PC-9 (cell line): ENCODE measurements around the gene MKI67. TPM values are rescaled to one million over a fixed set of nuclear protein-coding genes. Genes with fewer than 3 reads are reported as not detected.

ENCODE experiments used
- BruUV-seq: library from RNA; stranded (reverse); fragments of 400-500 nt; replicated peaks from 2 replicates; lab custom pipeline; 2021; lab: Mats Ljungman, UMichigan
- CTCF ChIA-PET: fragments of 300-600 bp; sonication (Branson Sonifier 250); formaldehyde crosslinking; loops from one replicate; lab custom pipeline; 2022; ENCODE audit warnings: antibody characterized with exemption; lab: Charles Lee
- POLR2A ChIA-PET: fragments of 300-600 bp; sonication (Branson Sonifier 250); formaldehyde crosslinking; loops from one replicate; lab custom pipeline; 2022; ENCODE audit warnings: antibody characterized with exemption; ENCODE audit not compliant: unreplicated experiment; lab: Charles Lee
- DNase-seq, 2 experiments: peaks; one replicate each; pipeline versions ENCODE4 v3.0.0 to v3.0.0-alpha.2; 2015 to 2022; ENCODE audit warnings: mixed read lengths in 1 of 2
- H2AFZ ChIP-seq: fragments of 200-600 bp; sonication (generic); 2 replicates; pipeline ENCODE4 v1.8.1; 2017; ENCODE audit warnings: antibody characterized with exemption
- H3F3A ChIP-seq: fragments of 200-600 bp; sonication (generic); 2 replicates; pipeline ENCODE4 v1.8.1; 2017; ENCODE audit warnings: antibody characterized with exemption, mild to moderate bottlenecking, low read depth; ENCODE audit not compliant: insufficient read depth
- H3K27ac ChIP-seq: fragments of 200-600 bp; sonication (generic); 2 replicates; pipeline ENCODE4 v1.6.1; 2016; ENCODE audit warnings: mixed run types
- H3K27me3 ChIP-seq: fragments of 200-600 bp; sonication (generic); 2 replicates; pipeline ENCODE4 v1.6.1; 2016; ENCODE audit warnings: low read depth, mixed run types; ENCODE audit not compliant: insufficient read depth
- H3K36me3 ChIP-seq: fragments of 200-600 bp; sonication (generic); 2 replicates; pipeline ENCODE4 v1.6.1; 2016; ENCODE audit warnings: low read depth, mixed run types
- H3K4me1 ChIP-seq: fragments of 200-600 bp; sonication (generic); replicated peaks from 2 replicates; pipeline ENCODE4 v1.6.1; 2016; ENCODE audit warnings: mixed run types; ENCODE audit not compliant: insufficient read depth
- H3K4me2 ChIP-seq: fragments of 200-600 bp; sonication (generic); 2 replicates; pipeline ENCODE4 v1.6.1; 2017; ENCODE audit warnings: mixed run types
- H3K4me3 ChIP-seq: fragments of 200-600 bp; sonication (generic); 2 replicates; pipeline ENCODE4 v1.6.1; 2016; ENCODE audit warnings: mixed run types
- H3K79me2 ChIP-seq: fragments of 200-600 bp; sonication (generic); 2 replicates; pipeline ENCODE4 v1.6.1; 2017; ENCODE audit warnings: low read depth, mixed run types
- H3K9me2 ChIP-seq: fragments of 200-600 bp; sonication (generic); 2 replicates; pipeline ENCODE4 v1.8.1; 2017; ENCODE audit warnings: mild to moderate bottlenecking; ENCODE audit not compliant: insufficient read depth
- H3K9me3 ChIP-seq: fragments of 200-600 bp; sonication (generic); 2 replicates; pipeline ENCODE4 v1.8.1; 2016; ENCODE audit warnings: low read depth; ENCODE audit not compliant: insufficient read depth
- H4K20me1 ChIP-seq: fragments of 200-600 bp; sonication (generic); 2 replicates; pipeline ENCODE4 v1.8.1; 2017; ENCODE audit not compliant: insufficient read depth
- CTCF ChIP-seq: fragments of 200-600 bp; sonication (generic); conservative IDR thresholded peaks from 2 replicates; pipeline ENCODE4 v1.6.1; 2017; ENCODE audit warnings: mixed run types, antibody characterized with exemption, mild to moderate bottlenecking, moderate library complexity
- EZH2 ChIP-seq: fragments of 200-600 bp; sonication (generic); IDR thresholded peaks from 2 replicates; pipeline ENCODE4 v1.8.0; 2017; ENCODE audit warnings: antibody characterized with exemption, low read depth
- intact Hi-C: fragments of 100-400 bp; cut with micrococcal nuclease; formaldehyde crosslinking; loops from one replicate; pipeline ENCODE4 v1.10.0; 2022; ENCODE audit not compliant: unreplicated experiment
- total RNA-seq: library from RNA; stranded (reverse); gene quantifications from 2 replicates; pipeline ENCODE4 v1.2.3, GENCODE V29; 2021

Gene MKI67
- total RNA-seq, 1 experiment from 2014 or later, result 114 TPM

- DNase-seq, result no peak
- ChIA-PET POLR2A (no interaction called here), CTCF (no interaction called here)
- Histone ChIP-seq H3K27me3 (no peaks in the 10 kb centered on the region), H3K27ac (no peak overlapping the region), H4K20me1 (no peaks in the 10 kb centered on the region), H3F3A (no peaks in the 10 kb centered on the region), H3K4me2 (no peak overlapping the region), H2AFZ (no peak overlapping the region), H3K4me3 (no peak overlapping the region), H3K9me2 (no peaks in the 10 kb centered on the region), H3K4me1 (0 out of 2 replicates have a peak, but pooled peaks cover 2% of the 10 kb centered on the region), H3K9me3 (no peaks in the 10 kb centered on the region), H3K79me2 (no peaks in the 10 kb centered on the region), H3K36me3 (no peaks in the 10 kb centered on the region)
- no peak for TF ChIP-seq CTCF
- no peak for TF ChIP-seq EZH2
- BruUV-seq, result no TSS peak
- intact Hi-C loops, result no loop called here
Measured at GRCh38 chr10:128058750-128059134, 67.5 kb downstream of the MKI67 start.

- no TSS peak for BruUV-seq
- no peaks in the 10 kb centered on the region for H3K36me3 ChIP-seq
- intact Hi-C loops, result no loop called here
- no peak overlapping the region for H3K4me2 ChIP-seq
- ChIA-PET CTCF (no interaction called here), POLR2A (no interaction called here)
- no peak for DNase-seq
- no peaks in the 10 kb centered on the region for H3K9me2 ChIP-seq
- H4K20me1 ChIP-seq, result no peaks in the 10 kb centered on the region
- H3K4me1 ChIP-seq, result no peaks in the 10 kb centered on the region
- no peaks in the 10 kb centered on the region for H3K9me3 ChIP-seq
- no peaks in the 10 kb centered on the region for H3F3A ChIP-seq
- no peaks in the 10 kb centered on the region for H3K27me3 ChIP-seq
- no peak overlapping the region for H2AFZ ChIP-seq
- TF ChIP-seq CTCF (no peak), EZH2 (no peak)
- no peak overlapping the region for H3K4me3 ChIP-seq
- H3K79me2 ChIP-seq, result no peaks in the 10 kb centered on the region
- no peak overlapping the region for H3K27ac ChIP-seq
Measured at GRCh38 chr10:128058106-128058749, 68.0 kb downstream of the MKI67 start.

DNA sequence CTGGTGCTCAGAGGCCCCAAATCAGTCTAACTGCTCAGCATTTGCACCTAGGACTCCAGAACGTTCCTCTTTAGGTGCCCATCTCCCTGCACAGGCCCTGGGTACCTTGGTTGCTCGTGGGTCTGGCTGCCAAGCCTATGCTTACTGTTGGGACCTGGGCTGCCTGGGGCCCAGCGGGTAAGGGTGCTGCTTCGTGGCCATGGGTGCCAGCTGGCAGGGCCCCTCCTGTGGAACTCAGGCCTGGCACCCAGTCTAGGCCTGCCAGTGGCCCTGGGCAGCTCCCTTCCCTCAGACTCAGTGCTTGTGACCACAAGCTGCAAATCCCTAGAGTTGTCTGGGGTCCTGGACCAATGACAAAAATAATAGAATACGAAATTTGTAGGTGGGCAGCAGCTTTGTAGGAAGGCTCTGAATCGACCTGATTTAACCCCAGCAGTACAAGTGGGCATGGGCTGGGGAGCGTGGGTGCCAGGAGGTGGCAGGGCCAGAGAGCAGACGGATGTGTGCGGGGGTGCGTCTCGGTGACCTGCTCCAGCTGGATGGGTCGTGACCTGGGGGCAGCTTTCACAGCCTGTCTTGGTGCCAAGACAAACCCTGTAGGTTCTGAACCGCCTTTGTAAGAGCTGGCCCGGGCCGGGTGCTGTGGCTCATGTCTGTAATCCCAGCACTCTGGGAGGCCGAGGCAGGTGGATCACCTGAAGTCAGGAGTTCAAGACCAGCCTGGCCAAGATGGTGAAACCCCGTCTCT, 69.7 kb downstream of the MKI67 start:
- POLR2A ChIA-PET, result no interaction called here
- H3F3A ChIP-seq, result no peaks in the 10 kb centered on the region

More for the DNA sequence above, 69.7 kb downstream of the MKI67 start:
- intact Hi-C loops, result no loop called here
- Histone ChIP-seq H3K9me3 (no peaks in the 10 kb centered on the region), H3K36me3 (no peaks in the 10 kb centered on the region), H2AFZ (no peak overlapping the region), H3K27ac (no peak overlapping the region), H3K79me2 (no peaks in the 10 kb centered on the region), H3K4me3 (no peak overlapping the region), H4K20me1 (no peaks in the 10 kb centered on the region), H3K27me3 (no peaks in the 10 kb centered on the region), H3K4me2 (no peak overlapping the region), H3K4me1 (no peaks in the 10 kb centered on the region), H3K9me2 (no peaks in the 10 kb centered on the region)
- no peak for DNase-seq
- CTCF ChIA-PET, result no interaction called here
- TF ChIP-seq EZH2, result no peak
- no peak for TF ChIP-seq CTCF
- BruUV-seq, result no TSS peak
